Karpas-422 (cell line): ENCODE results near the gene IFNL4. TPM values are rescaled to one million over a fixed set of nuclear protein-coding genes. Genes with fewer than 3 reads are reported as not detected.

Experiments used
- DNase-seq: peaks from one replicate; pipeline ENCODE4 v3.0.0-alpha.2; 2015
- H2AFZ ChIP-seq: fragments of 200-600 bp; sonication (generic); 2 replicates; pipeline ENCODE4 v1.6.1; 2014; ENCODE audit warnings: antibody characterized with exemption, low read length, mixed read lengths
- H3K27ac ChIP-seq: fragments of 200-600 bp; sonication (generic); 2 replicates; pipeline ENCODE4 v1.5.1; 2014; ENCODE audit warnings: mild to moderate bottlenecking, low read length, moderate library complexity
- H3K27me3 ChIP-seq: fragments of 200-600 bp; sonication (generic); 2 replicates; pipeline ENCODE4 v1.6.1; 2014; ENCODE audit warnings: low read length, mixed read lengths
- H3K36me3 ChIP-seq: fragments of 200-600 bp; sonication (generic); 2 replicates; pipeline ENCODE4 v1.6.1; 2014; ENCODE audit warnings: low read length, mixed read lengths; ENCODE audit not compliant: insufficient read depth
- H3K4me1 ChIP-seq: fragments of 200-600 bp; sonication (generic); 2 replicates; pipeline ENCODE4 v1.6.1; 2014; ENCODE audit warnings: mild to moderate bottlenecking, low read length, mixed read lengths
- H3K4me2 ChIP-seq: fragments of 200-600 bp; sonication (generic); 2 replicates; pipeline ENCODE4 v1.6.1; 2014; ENCODE audit warnings: low read length, low read depth, mild to moderate bottlenecking; ENCODE audit not compliant: poor library complexity, severe bottlenecking
- H3K4me3 ChIP-seq: fragments of 200-600 bp; sonication (generic); 2 replicates; pipeline ENCODE4 v1.5.1; 2014; ENCODE audit warnings: mild to moderate bottlenecking, antibody characterized with exemption, low read length, mixed read lengths
- H3K79me2 ChIP-seq: fragments of 200-600 bp; sonication (generic); 2 replicates; pipeline ENCODE4 v1.6.1; 2014; ENCODE audit warnings: mild to moderate bottlenecking, low read length, mixed read lengths
- H3K9ac ChIP-seq: fragments of 200-600 bp; sonication (generic); 2 replicates; pipeline ENCODE4 v1.6.0; 2014; ENCODE audit warnings: low read length
- H3K9me2 ChIP-seq: fragments of 200-600 bp; sonication (generic), shearing (Covaris generic); replicated peaks from 2 replicates; pipeline ENCODE4 v1.6.0; 2014; ENCODE audit warnings: mild to moderate bottlenecking, low read length, moderate library complexity; ENCODE audit not compliant: insufficient read depth
- H3K9me3 ChIP-seq: fragments of 300-700, 200-600 bp; sonication (generic); 2 replicates; pipeline ENCODE4 v1.6.1; 2014; ENCODE audit warnings: low read length, mixed read lengths
- H4K20me1 ChIP-seq: fragments of 200-600 bp; sonication (generic); 2 replicates; pipeline ENCODE4 v1.6.1; 2014; ENCODE audit warnings: mild to moderate bottlenecking, antibody characterized with exemption, low read length, low read depth; ENCODE audit not compliant: insufficient read depth
- total RNA-seq: library from RNA; depleted of rRNA; stranded (reverse); fragments of >200 nt; shearing (Covaris generic); gene quantifications from 2 replicates; pipeline ENCODE4 v1.2.3, GENCODE V29; 2014; ENCODE audit warnings: low replicate concordance

Gene IFNL4
- total RNA-seq, 1 experiment from 2014 or later, result not detected

- no peaks in the 10 kb centered on the region for H3K9me2 ChIP-seq
- H4K20me1 ChIP-seq, result no peaks in the 10 kb centered on the region
- no peak overlapping the region for H3K4me2 ChIP-seq
- no peaks in the 10 kb centered on the region for H3K9me3 ChIP-seq
- H2AFZ ChIP-seq, result no peak overlapping the region
- H3K27me3 ChIP-seq, result no peaks in the 10 kb centered on the region
- DNase-seq, result no peak
- no peaks in the 10 kb centered on the region for H3K79me2 ChIP-seq
- H3K36me3 ChIP-seq, result no peaks in the 10 kb centered on the region
- no peak overlapping the region for H3K4me3 ChIP-seq
- no peak overlapping the region for H3K27ac ChIP-seq
- H3K4me1 ChIP-seq, result peaks cover 6% of the 10 kb centered on the region
- H3K9ac ChIP-seq, result no peak overlapping the region
Observed at GRCh38 chr19:39238944-39239343, 9.7 kb downstream of the IFNL4 start.

DNA sequence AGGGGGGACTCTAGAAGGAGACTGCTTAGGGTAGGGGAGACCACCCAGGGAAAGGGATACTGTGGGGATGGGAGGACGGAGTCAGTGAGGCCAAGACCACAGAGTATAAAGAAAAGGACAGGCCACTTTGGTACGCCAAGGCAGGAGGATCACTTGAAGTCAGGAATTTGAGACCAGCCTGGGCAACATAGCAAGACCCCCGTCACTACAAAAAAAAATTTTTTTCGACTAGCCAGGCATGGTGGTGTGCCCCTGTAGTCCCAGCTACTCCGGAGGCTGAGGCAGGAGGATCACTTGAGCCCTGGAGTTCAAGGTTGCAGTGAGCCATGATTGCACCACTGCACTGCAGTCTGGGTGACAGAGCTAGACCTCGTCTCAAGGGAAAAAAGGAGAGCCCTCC is 10.4 kb downstream of the IFNL4 start:
- Histone ChIP-seq H3K9ac (no peak overlapping the region), H3K4me1 (peaks cover 6% of the 10 kb centered on the region), H4K20me1 (no peaks in the 10 kb centered on the region), H3K27ac (no peak overlapping the region), H3K9me3 (no peaks in the 10 kb centered on the region), H3K4me3 (no peak overlapping the region), H3K36me3 (no peaks in the 10 kb centered on the region), H2AFZ (peak overlapping the region; percentile 60; the same call in 1 of the 2 replicates), H3K79me2 (no peaks in the 10 kb centered on the region), H3K9me2 (no peaks in the 10 kb centered on the region), H3K4me2 (no peak overlapping the region), H3K27me3 (no peaks in the 10 kb centered on the region)
- no peak for DNase-seq

GRCh38 chr19:39237200-39238184 is 11.2 kb downstream of the IFNL4 start:
- H3K79me2 ChIP-seq, result no peaks in the 10 kb centered on the region
- H3K9ac ChIP-seq, result no peak overlapping the region
- peak; percentile 67 for DNase-seq
- no peak overlapping the region for H3K27ac ChIP-seq
- no peaks in the 10 kb centered on the region for H3K36me3 ChIP-seq
- no peaks in the 10 kb centered on the region for H3K9me3 ChIP-seq
- H3K4me2 ChIP-seq, result no peak overlapping the region
- H3K27me3 ChIP-seq, result no peaks in the 10 kb centered on the region
- peak overlapping the region; percentile 60; the same call in 1 of the 2 replicates for H2AFZ ChIP-seq
- H3K4me1 ChIP-seq, result peaks cover 6% of the 10 kb centered on the region
- H3K4me3 ChIP-seq, result no peak overlapping the region
- no peaks in the 10 kb centered on the region for H3K9me2 ChIP-seq
- no peaks in the 10 kb centered on the region for H4K20me1 ChIP-seq

DNA sequence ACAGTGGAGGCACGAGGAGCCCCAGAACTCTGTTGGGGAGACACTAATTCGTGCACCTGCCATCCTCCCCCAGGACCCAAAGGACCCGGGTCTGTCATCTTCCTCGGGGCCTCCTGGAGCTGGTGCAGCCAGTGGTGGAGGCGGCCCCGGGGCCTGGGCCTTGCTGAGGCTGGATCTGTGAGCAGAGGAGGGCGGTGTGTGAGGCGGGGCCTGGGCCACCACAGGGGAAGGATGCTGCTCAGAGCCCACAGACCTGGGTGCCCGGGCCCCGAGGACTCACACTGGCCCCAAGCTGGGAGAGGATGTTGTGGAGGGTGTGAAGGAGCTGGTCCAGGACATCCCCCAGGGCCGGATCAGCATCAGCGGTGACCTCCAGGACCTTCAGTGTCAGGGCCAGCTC is 12.1 kb downstream of the IFNL4 start:
- peaks cover 6% of the 10 kb centered on the region for H3K4me1 ChIP-seq
- no peaks in the 10 kb centered on the region for H3K9me2 ChIP-seq
- no peak overlapping the region for H3K4me2 ChIP-seq
- no peak for DNase-seq
- no peaks in the 10 kb centered on the region for H3K27me3 ChIP-seq
- no peak overlapping the region for H3K9ac ChIP-seq
- no peak overlapping the region for H3K4me3 ChIP-seq
- no peaks in the 10 kb centered on the region for H4K20me1 ChIP-seq
- no peaks in the 10 kb centered on the region for H3K9me3 ChIP-seq
- H2AFZ ChIP-seq, result no peak overlapping the region
- H3K27ac ChIP-seq, result no peak overlapping the region
- no peaks in the 10 kb centered on the region for H3K36me3 ChIP-seq
- no peaks in the 10 kb centered on the region for H3K79me2 ChIP-seq

DNA sequence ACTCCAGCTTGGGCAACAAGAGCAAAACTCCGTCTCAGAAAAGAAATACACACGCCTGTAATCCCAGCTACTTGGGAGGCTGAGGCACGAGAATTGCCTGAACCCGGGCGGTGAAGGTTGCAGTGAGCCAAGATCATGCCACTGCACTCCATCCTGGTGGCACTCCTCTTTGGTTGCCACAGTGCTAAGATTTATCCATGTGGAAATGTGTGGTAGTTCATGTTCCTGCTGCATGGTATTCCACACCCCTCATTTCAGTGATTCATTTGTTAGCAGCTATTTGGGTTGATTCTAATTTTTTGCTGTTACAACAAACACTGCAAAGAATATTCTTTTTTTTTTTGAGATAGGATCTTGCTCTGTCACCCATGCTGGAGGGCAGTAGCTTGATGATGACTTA is 15.9 kb downstream of the IFNL4 start:
- H3K79me2 ChIP-seq, result no peaks in the 10 kb centered on the region
- no peak overlapping the region for H3K4me2 ChIP-seq
- H3K9me2 ChIP-seq, result no peaks in the 10 kb centered on the region
- no peak overlapping the region for H3K4me3 ChIP-seq
- H3K9ac ChIP-seq, result no peak overlapping the region
- no peak for DNase-seq
- no peak overlapping the region for H2AFZ ChIP-seq
- H3K9me3 ChIP-seq, result no peaks in the 10 kb centered on the region
- H3K27ac ChIP-seq, result no peak overlapping the region
- no peaks in the 10 kb centered on the region for H4K20me1 ChIP-seq
- H3K4me1 ChIP-seq, result peaks cover 2% of the 10 kb centered on the region
- H3K36me3 ChIP-seq, result no peaks in the 10 kb centered on the region
- no peaks in the 10 kb centered on the region for H3K27me3 ChIP-seq

DNA sequence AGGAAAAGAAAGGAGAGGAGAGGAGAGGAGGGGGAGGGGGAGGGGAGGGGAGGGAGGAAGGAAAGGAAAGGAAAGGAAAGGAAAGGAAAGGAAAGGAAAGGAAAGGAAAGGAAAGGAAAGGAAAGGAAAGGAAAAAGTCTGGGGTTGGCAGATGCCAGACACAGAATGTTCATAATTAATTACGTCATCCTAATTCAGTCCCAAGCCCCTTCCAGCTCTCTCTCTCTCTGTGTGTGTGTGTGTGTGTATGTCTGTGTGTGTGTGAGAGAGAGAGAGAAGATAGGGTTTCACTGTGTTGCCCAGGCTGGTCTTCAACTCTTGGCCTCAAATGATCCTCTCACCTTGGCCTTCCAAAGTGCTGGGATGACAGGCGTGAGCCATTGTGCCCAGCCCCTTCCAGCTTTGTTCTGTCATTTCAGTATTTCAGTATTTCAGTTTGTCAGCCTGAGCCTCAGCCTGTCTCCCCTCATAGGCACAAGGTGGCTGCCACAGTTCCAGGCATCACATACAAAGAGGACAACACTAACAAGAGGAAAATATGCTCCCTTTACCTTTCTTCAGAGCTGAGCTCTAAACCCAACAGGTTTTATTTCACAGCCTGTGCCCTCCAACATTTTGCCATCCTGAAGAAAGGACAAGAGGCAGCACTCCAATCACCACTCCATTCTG is 18.4 kb downstream of the IFNL4 start:
- Histone ChIP-seq H3K4me3 (no peak overlapping the region), H3K79me2 (no peaks in the 10 kb centered on the region), H3K27ac (no peak overlapping the region), H2AFZ (no peak overlapping the region), H3K4me2 (no peak overlapping the region), H3K27me3 (no peaks in the 10 kb centered on the region), H4K20me1 (no peaks in the 10 kb centered on the region), H3K9me2 (no peaks in the 10 kb centered on the region), H3K9ac (no peak overlapping the region), H3K36me3 (no peaks in the 10 kb centered on the region), H3K4me1 (no peaks in the 10 kb centered on the region), H3K9me3 (no peaks in the 10 kb centered on the region)
- DNase-seq, result no peak

DNA sequence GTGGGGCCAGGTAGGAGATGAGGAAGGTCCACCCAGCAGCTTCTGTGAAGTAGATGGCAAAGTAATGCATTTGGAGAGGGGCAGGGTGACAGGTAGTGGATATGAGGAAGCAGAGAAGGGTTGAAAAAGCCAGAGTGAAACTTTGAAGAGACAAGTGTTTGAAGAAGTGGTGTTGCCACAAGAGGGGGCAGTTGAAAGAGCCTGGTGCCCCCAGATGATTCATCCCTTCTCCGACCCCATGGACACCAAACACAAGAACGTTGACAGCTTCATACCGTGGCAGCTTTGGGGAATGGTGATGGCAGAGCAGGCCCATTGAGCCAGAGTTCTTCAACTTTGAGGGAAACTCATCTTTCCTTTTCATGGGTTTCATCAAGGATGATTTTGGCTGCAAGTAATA is 23.7 kb downstream of the IFNL4 start:
- no peak overlapping the region for H3K4me2 ChIP-seq
- no peak overlapping the region for H3K27ac ChIP-seq
- no peaks in the 10 kb centered on the region for H3K9me3 ChIP-seq
- H4K20me1 ChIP-seq, result no peaks in the 10 kb centered on the region
- H3K9me2 ChIP-seq, result no peaks in the 10 kb centered on the region
- H3K79me2 ChIP-seq, result no peaks in the 10 kb centered on the region
- H3K9ac ChIP-seq, result no peak overlapping the region
- no peaks in the 10 kb centered on the region for H3K27me3 ChIP-seq
- H2AFZ ChIP-seq, result no peak overlapping the region
- H3K4me1 ChIP-seq, result no peaks in the 10 kb centered on the region
- DNase-seq, result no peak
- H3K36me3 ChIP-seq, result no peaks in the 10 kb centered on the region
- H3K4me3 ChIP-seq, result no peak overlapping the region

DNA sequence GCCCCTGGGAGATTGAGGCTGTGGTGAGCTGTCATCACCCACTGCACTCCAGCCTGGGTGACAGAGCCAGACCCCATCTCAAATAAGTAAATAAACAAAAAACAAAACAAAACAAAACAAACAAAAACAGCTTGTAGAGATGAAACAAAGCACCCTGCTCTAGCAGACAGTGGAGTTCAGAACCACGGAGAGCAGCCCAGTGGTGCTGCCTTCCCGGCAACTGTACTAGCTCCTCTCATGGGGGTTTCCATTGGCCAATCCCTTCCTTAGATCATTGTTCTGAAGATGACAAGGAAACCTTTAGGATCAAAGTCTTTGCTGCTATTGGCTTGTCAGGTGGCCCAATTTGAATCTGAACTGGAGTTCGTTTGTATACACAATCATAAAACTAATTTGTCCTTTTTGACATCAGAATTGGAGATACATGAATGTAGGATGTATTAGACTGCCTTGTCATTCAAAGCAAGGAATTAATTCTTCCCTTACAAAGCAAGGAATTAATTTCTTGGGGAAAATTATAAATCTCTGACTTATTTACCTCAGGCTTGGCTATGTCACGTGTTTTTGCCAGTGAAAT is 24.9 kb downstream of the IFNL4 start:
- H3K9me2 ChIP-seq, result no peaks in the 10 kb centered on the region
- no peak overlapping the region for H3K4me2 ChIP-seq
- peak; percentile 44 for DNase-seq

More for the DNA sequence above, 24.9 kb downstream of the IFNL4 start:
- Histone ChIP-seq H3K27ac (no peak overlapping the region), H4K20me1 (no peaks in the 10 kb centered on the region), H3K4me1 (no peaks in the 10 kb centered on the region), H3K9ac (no peak overlapping the region), H2AFZ (no peak overlapping the region), H3K27me3 (no peaks in the 10 kb centered on the region), H3K4me3 (no peak overlapping the region), H3K9me3 (no peaks in the 10 kb centered on the region), H3K36me3 (no peaks in the 10 kb centered on the region), H3K79me2 (no peaks in the 10 kb centered on the region)
